GM18873 (cell line): ENCODE results near the gene CASQ1.

Source experiments
- ATAC-seq: cut with Tn5 transposase; IDR thresholded peaks from one replicate; pipeline ENCODE4 v1.9.1; 2021; ENCODE audit warnings: mild to moderate bottlenecking, moderate library complexity, moderate number of reproducible peaks; ENCODE audit not compliant: unreplicated experiment, low FRiP score

Gene CASQ1

GRCh38 chr1:160189649-160190625, at the start of gene CASQ1:
CASQ1 (plus strand) TSS chr1:160190575; CDS start chr1:160190752, 177 bp downstream.
- ATAC-seq = no peak

DNA sequence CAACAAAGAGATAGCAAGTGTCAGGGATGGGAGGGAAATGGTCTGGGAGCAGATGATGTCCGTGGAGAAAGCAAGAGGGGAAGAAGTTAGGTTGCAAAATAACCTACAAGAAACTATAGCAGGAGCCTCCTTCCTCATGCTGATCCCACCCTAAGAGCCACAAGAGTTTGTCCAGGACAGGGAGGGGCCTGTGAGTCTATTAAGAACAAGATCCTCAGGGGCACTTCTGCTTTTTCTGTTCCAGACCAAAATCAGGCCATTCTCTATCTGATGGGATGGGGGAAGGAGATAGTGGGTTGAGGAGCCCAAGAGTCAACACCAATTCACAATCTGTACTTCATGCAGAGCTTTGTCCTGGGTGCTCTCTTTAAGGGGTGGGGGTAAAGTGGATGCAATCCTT, 46.7 kb upstream of the CASQ1 start:
- no peak for ATAC-seq

DNA sequence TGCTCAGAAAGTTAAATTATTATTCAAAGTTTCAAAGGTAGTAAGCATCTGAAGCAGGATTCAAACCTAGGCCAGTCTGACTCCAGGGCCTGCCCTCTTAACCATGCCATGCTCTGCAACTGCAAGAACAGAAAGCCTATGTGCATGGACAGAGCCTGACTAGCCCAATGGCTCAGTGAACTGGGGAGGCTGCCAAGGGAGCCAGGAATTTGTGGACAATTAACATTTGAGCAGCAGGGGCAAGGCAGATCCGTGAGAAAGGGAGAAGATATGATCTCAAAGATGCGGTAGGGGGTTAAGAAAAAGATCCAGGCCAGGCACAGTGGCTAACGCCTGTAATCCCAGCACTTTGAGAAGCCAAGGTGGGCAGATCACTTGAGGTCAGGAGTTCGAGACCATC, 45.5 kb upstream of the CASQ1 start:
- ATAC-seq = no peak

- no peak for ATAC-seq
Measured at GRCh38 chr1:160146107-160146506, 44.3 kb upstream of the CASQ1 start.

GRCh38 chr1:160148121-160148520, 42.3 kb upstream of the CASQ1 start:
- no peak for ATAC-seq

DNA sequence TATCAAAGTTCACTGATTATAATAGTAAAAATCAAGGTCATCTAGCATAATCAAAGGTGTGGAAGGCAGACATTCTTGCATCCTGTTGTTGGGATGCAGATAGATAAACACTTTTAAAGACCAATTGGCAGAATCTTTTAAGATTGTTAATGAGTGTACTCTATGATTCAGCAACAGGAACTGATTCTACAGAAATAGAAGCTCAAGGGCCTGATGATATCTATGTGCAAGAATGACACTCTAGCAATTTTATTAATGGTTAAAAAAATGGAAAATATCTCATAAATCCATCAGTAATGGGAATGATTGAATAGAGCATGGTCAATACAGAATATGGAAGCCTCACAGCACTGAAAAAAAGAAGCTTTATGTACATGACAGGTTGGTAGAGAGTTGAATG, 41.1 kb upstream of the CASQ1 start:
- no peak for ATAC-seq

- no peak for ATAC-seq
Measured at GRCh38 chr1:160149716-160150115, 40.7 kb upstream of the CASQ1 start.

DNA sequence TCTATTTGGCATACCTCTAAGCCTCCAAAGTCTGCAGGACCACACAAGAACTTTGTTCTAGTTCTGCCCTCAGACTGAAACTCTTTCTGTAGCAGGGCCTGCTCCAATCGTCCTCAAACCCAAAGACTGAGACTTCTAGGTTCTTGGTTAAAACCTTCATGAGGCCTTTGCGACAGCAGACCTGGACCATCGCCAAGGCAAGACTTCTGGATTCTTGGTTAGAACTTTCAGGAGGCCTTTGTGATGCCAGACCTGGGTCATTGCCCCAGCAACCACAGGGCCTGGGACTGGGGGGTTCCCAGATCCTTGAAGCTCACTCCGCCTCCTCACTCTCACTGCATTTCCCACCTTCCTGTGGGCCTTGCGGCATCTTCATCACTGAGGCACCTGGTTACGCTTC, 39.1 kb upstream of the CASQ1 start, which contains the start of gene ATP1A4:
Gene ATP1A4, plus strand, starts transcription at position 301 of the 400 bp plus-strand sequence. CDS start 438 bp downstream, outside the sequence.
- no peak for ATAC-seq

DNA sequence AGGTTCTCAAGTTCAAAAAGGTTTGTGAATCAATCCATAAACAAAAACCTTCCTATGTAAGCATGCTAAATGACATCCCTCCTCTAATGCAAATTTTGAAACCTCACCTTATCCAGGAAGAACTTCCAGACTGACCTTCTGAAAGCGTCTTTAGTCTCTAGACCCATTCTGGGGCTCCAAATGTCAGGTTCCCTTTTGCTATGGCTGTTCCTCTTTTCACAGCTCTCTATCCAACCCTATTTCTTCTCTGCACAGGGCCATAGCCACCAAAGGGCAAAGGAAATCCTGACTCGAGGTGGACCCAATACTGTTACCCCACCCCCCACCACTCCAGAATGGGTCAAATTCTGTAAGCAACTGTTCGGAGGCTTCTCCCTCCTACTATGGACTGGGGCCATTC, 35.6 kb upstream of the CASQ1 start:
- ATAC-seq = no peak

DNA sequence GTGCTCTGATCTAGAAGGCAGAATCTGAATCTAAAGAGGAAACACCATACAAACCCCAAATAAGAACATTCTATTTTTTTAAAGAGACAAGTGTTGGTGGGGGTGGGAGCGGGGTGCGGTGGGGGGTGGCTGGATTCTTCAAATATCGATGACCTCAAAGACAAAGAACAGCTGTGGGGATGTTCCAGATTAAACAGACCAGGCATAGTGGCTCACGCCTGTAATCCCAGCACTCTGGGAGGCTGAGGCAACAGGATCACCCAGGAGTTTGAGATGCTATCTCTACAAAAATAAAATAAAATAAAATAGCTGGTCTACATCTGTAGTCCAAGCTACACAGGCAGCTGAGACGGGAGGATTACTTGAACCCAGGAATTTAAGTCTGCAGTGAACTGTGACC, 34.0 kb upstream of the CASQ1 start:
- ATAC-seq = no peak

DNA sequence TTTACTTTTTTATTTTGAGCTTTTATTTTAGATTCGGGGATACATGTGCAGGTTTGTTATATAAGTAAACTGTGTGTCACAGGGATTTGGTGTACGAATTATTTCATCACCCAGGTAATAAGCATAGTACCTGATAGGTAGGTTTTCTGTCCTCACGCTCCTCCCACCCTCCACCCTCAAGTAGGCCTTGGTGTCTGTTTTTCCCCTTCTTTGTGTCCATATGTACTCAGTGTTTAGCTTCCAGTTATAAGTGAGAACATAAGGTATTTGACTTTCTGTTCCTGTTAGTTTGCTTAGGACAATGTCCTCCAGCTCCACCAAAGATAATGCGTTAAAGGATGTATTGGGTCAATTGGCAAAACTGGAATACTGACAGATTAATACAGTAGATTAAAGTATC, 33.2 kb upstream of the CASQ1 start:
- no peak for ATAC-seq

- no peak for ATAC-seq
Measured at GRCh38 chr1:160158031-160158430, 32.3 kb upstream of the CASQ1 start.

- no peak for ATAC-seq
Measured at GRCh38 chr1:160158534-160158933, 31.8 kb upstream of the CASQ1 start.

- no peak for ATAC-seq
Measured at GRCh38 chr1:160159846-160160245, 30.5 kb upstream of the CASQ1 start.

DNA sequence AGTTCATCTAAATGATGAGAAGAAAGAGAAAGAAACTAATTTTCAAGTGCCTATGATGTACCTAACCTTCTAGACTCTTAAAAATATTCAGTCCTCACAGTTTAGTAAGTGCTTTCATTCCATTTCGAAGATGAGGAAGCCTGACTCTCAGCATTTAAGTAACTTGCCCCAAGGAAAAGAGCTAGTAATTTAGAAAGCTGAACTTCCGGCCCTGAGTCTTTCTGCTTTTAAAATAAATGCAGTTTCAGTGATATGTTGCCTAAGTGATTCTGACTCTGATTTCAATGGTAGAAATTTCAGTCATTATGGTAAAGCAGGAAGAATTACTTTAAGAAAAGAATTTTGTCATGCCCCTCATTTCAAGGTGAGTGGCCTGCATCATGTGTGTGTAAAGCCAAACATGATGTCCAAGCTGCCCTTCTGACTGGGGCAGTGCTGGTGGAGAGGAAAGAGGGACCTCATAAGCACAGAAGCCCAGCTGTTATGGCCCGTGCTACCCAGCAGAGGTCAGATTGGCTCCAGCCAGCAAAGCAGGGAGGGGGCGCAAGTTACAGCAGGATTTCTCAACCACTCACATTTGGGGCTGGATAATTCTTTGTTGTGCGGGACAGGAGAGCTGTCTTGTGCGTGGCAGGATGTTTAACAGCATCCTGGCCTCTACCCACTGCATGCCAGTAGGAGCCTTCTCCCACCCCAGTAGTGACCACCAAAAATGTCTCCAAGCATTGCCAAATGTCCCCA, 28.2 kb upstream of the CASQ1 start:
- ATAC-seq = no peak

- no peak for ATAC-seq
Measured at GRCh38 chr1:160162931-160163330, 27.4 kb upstream of the CASQ1 start.

GRCh38 chr1:160163615-160164014, 26.8 kb upstream of the CASQ1 start:
- ATAC-seq = no peak

- ATAC-seq = no peak
Measured at GRCh38 chr1:160164121-160164520, 26.3 kb upstream of the CASQ1 start.

DNA sequence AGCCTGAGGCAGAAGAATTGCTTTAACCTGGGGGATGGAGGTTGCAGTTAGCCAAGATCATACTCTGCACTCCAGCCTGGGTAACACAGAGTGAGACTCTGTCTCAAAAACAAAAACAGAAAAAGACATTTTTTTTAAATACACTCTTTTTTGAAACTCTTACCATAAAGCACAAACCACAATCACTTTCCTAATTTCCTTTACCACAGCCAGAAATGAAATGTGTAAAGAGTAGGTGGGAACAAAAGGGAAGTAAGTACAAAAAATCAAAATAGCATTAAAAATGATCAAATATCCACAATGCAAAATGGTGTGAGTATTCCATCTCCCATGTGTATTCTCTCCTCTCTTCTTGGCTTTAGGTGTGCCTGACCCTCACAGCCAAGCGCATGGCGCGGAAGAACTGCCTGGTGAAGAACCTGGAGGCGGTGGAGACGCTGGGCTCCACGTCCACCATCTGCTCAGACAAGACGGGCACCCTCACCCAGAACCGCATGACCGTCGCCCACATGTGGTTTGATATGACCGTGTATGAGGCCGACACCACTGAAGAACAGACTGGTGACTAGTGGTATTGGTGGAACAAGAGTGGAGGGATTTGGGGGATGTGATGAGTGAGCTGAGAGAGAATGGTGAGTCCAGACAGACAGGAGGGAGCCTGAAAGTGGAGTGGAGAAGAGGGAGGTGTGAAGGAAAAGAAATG, 24.1 kb upstream of the CASQ1 start:
- no peak for ATAC-seq

GRCh38 chr1:160167056-160167455, 23.3 kb upstream of the CASQ1 start:
- ATAC-seq = no peak

DNA sequence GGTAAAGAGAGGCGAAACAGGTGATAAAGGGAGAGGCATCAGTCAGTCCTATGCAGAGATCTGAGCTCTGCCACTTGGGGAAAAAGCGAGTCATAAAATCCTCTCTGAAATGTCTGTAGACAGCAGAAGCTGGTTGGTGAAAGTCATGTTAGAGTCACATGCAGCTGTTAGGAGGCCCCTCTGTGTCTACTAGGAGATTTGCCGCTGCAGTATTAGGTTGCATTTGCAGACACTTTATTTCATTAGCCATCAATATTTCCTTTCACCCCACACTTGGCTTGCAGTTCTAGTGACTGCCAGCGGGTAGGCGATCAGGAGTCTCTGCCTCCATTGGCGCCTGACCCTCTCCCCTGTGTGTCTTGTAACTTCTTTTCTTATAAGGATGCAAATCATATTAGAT, 22.8 kb upstream of the CASQ1 start:
- no peak for ATAC-seq
